ENCODE data around the gene ANKRD13D. TPM values are rescaled to one million over a fixed set of nuclear protein-coding genes. Genes with fewer than 3 reads are reported as not detected.
"Not testable (repeated sequence)": the region's sequence is repeated elsewhere in the genome, so short reads cannot be mapped to it uniquely, and the experiment has no call there.

Gene ANKRD13D
- polyA plus RNA-seq, 1 of the 3 experiments (the other 2 are of a cell fraction), result 50.2 TPM

DNA sequence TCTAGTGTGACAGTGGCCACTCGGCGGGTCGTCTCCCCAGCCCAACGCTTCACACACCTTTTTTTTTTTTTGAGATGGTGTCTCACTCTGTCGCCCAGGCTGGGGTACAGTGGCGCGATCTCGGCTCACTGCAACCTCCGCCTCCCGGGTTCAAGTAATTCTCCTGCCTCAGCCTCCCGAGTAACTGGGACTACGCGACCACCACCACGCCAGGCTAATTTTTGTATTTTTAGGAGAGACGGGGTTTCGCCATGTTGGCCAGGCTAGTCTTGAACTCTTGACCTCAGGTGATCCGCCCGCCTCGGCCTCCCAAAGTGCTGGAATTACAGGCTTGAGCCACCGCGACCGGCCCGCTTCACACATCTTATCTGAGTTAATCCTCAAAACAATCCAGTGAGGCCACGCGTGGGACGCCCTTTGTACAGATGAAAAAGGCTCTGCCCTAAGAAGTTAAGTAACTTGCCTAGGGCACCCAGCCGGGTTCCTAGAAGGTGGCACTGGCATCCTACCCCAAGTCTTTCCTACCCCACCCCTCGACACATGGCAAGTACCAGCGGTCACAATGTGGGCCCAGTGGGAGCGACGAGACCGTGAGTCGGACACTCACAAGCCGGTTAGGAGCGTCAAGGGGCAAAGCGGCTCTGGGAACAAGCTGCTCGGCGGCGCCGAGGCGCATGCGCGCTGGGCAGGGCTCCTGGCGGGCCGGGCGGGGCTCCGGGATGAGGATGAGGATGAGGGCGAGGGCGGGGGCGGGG is 28.0 kb upstream of the ANKRD13D start:
- Histone ChIP-seq H3K4me3 (ENCODE audit: low read depth in 2 of 2, low read length in 1 of 2) (peak overlapping the region; percentile 29 to 47; a peak in 2 of 4 replicates), H3K4me1 (ENCODE audit: control insufficient read depth in 1 of 2, insufficient read depth in 2 of 2, low read depth in 1 of 2, low read length in 1 of 2) (peaks cover 9 to 20% of the 10 kb centered on the region in 2 experiments; a peak in 2 of 4 replicates), H3K4me2 (peak overlapping the region; percentile 60), H3F3A (replicated peaks; ENCODE audit: insufficient read depth) (peaks cover 25% of the 10 kb centered on the region), H3K36me3 (replicated peaks in 1 of 2; ENCODE audit: control insufficient read depth in 1 of 2, insufficient read depth in 2 of 2, low read length in 1 of 2) (peaks cover 11 to 14% of the 10 kb centered on the region in 2 experiments), H2AFZ (ENCODE audit: low read depth) (peak overlapping the region; percentile 61; the same call in 1 of the 2 replicates)
- H3K9me3 ChIP-seq; H4K20me1 ChIP-seq (ENCODE audit: insufficient read depth); H3K27me3 ChIP-seq (ENCODE audit: insufficient read depth); H3K79me2 ChIP-seq (ENCODE audit: insufficient read depth); H3K9me2 ChIP-seq; H3K9ac ChIP-seq; H3K27ac ChIP-seq (ENCODE audit: low read depth in 2 of 2, low read length in 1 of 2): not testable (repeated sequence)
- ChIA-PET POLR2A (interaction anchor here (0.6 to 3.2 kb wide), 3 partner anchors 10 to 57 kb away, joined by 3 to 19 read pairs (median 3); partner anchors contain the start of gene ANKRD13D), CTCF (interaction anchor here (0.6 to 10.0 kb wide), 39 partner anchors 9 to 251 kb away, joined by 3 to 274 read pairs (median 6); partner anchors contain the start of genes ANKRD13D, CLCF1, RAD9A and SSH3)
- 62% methylated on average over 39 of the region's 50 CpGs for WGBS (ENCODE audit: low lambda C conversion rate)
- peak; percentile 86 for DNase-seq
- peak; percentile 32; the same call in 1 of the 2 replicates for TF ChIP-seq POLR2AphosphoS5 (IDR thresholded peaks at IDR 0.05; ENCODE audit: low read depth, low read length)
- peak; percentile 63 for TF ChIP-seq NRF1 (IDR thresholded peaks at IDR 0.05; ENCODE audit: low read depth, low read length)

DNA sequence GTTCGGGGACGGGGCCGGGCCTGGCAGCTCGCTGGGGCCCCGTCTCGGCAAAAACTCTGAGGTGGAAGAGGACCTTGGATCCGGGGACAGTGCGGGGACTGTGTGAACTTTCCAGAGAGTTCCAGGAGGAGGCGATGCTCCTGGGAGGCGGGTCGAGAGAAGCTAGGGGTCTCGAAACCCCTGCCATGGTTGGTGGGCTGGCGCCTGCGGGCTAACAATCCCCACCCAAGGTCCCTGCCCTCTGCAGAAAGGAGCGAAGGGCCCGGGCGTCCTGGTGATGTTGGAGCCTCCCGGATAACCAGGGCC is 27.5 kb upstream of the ANKRD13D start:
- POLR2A ChIA-PET, result interaction anchor here (0.6 to 3.2 kb wide), 5 partner anchors 10 to 200 kb away, joined by 3 to 19 read pairs (median 3); partner anchors contain the start of genes ANKRD13D and RAD9A
- H3K4me2 ChIP-seq, result peak overlapping the region; percentile 60

More for the DNA sequence above, 27.5 kb upstream of the ANKRD13D start:
- TF ChIP-seq, protein P1, sequence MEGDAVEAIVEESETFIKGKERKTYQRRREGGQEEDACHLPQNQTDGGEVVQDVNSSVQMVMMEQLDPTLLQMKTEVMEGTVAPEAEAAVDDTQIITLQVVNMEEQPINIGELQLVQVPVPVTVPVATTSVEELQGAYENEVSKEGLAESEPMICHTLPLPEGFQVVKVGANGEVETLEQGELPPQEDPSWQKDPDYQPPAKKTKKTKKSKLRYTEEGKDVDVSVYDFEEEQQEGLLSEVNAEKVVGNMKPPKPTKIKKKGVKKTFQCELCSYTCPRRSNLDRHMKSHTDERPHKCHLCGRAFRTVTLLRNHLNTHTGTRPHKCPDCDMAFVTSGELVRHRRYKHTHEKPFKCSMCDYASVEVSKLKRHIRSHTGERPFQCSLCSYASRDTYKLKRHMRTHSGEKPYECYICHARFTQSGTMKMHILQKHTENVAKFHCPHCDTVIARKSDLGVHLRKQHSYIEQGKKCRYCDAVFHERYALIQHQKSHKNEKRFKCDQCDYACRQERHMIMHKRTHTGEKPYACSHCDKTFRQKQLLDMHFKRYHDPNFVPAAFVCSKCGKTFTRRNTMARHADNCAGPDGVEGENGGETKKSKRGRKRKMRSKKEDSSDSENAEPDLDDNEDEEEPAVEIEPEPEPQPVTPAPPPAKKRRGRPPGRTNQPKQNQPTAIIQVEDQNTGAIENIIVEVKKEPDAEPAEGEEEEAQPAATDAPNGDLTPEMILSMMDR (IDR thresholded peaks at IDR 0.05), result peak; percentile 48
- TF ChIP-seq FOXJ3 (CRISPR knock-in tag; IDR thresholded peaks at IDR 0.05), result no peak
- TF ChIP-seq, protein P2, sequence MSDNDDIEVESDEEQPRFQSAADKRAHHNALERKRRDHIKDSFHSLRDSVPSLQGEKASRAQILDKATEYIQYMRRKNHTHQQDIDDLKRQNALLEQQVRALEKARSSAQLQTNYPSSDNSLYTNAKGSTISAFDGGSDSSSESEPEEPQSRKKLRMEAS (IDR thresholded peaks at IDR 0.05; ENCODE audit: low read depth), result no peak
- Histone ChIP-seq H3K36me3 (replicated peaks in 1 of 2; ENCODE audit: control insufficient read depth in 1 of 2, insufficient read depth in 2 of 2, low read length in 1 of 2) (peaks cover 8 to 10% of the 10 kb centered on the region in 2 experiments), H3K4me1 (ENCODE audit: control insufficient read depth in 1 of 2, insufficient read depth in 2 of 2, low read depth in 1 of 2, low read length in 1 of 2) (peaks cover 9 to 20% of the 10 kb centered on the region in 2 experiments; a peak in 2 of 4 replicates), H3K9ac (no peak overlapping the region), H3K27me3 (ENCODE audit: insufficient read depth) (no peaks in the 10 kb centered on the region), H3F3A (replicated peaks; ENCODE audit: insufficient read depth) (peaks cover 25% of the 10 kb centered on the region), H3K9me3 (no peaks in the 10 kb centered on the region), H3K4me3 (ENCODE audit: low read depth in 2 of 2, low read length in 1 of 2) (peak overlapping the region; percentile 29 to 47; a peak in 1 of 4 replicates), H3K27ac (ENCODE audit: low read depth in 2 of 2, low read length in 1 of 2) (no peak overlapping the region), H2AFZ (ENCODE audit: low read depth) (0 out of 2 replicates have a peak overlapping the region, but pooled peaks have one; percentile 71), H4K20me1 (ENCODE audit: insufficient read depth) (no peaks in the 10 kb centered on the region), H3K79me2 (ENCODE audit: insufficient read depth) (peaks cover under 1% of the 10 kb centered on the region), H3K9me2 (no peaks in the 10 kb centered on the region)
- no peak for DNase-seq
- CTCF ChIA-PET, result interaction anchor here (0.6 to 10.0 kb wide), 57 partner anchors 8 to 251 kb away, joined by 3 to 274 read pairs (median 5); partner anchors contain the start of genes ANKRD13D, CLCF1, POLD4 and RAD9A
- WGBS (ENCODE audit: low lambda C conversion rate), result 40% methylated on average over 16 of the region's 18 CpGs

Measured in SK-N-SH (cell line).